ENCODE results near the gene CUEDC1. TPM values are rescaled to one million over a fixed set of nuclear protein-coding genes. Genes with fewer than 3 reads are reported as not detected.

Gene CUEDC1
- total and polyA plus RNA-seq, 2 of the 13 experiments (the other 11 are each of a cell fraction or from before 2014, with no cell fraction given): 7.4 to 12.9 TPM

DNA sequence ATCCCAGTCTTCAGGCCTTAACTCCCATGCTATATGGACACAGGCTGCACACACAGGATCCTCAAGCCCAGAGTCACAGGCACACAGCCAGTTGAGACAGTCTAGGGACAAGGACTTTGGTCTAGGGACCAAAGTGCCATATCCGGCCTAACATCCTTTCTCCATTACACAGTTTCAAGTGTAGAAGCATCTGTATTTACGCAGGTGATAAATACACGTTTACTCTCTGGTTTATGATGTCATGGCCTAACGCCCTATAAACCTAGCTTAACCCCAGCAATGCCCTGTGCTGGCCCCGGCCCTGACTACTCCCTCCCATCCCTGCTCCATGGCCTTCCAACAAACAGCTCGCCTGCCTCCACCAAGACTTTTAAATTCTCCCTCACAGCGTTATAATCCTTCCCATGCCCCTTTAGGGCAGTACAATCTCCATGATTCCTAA is 17.1 kb downstream of the CUEDC1 start (continued):
- TF ChIP-seq, protein P1, sequence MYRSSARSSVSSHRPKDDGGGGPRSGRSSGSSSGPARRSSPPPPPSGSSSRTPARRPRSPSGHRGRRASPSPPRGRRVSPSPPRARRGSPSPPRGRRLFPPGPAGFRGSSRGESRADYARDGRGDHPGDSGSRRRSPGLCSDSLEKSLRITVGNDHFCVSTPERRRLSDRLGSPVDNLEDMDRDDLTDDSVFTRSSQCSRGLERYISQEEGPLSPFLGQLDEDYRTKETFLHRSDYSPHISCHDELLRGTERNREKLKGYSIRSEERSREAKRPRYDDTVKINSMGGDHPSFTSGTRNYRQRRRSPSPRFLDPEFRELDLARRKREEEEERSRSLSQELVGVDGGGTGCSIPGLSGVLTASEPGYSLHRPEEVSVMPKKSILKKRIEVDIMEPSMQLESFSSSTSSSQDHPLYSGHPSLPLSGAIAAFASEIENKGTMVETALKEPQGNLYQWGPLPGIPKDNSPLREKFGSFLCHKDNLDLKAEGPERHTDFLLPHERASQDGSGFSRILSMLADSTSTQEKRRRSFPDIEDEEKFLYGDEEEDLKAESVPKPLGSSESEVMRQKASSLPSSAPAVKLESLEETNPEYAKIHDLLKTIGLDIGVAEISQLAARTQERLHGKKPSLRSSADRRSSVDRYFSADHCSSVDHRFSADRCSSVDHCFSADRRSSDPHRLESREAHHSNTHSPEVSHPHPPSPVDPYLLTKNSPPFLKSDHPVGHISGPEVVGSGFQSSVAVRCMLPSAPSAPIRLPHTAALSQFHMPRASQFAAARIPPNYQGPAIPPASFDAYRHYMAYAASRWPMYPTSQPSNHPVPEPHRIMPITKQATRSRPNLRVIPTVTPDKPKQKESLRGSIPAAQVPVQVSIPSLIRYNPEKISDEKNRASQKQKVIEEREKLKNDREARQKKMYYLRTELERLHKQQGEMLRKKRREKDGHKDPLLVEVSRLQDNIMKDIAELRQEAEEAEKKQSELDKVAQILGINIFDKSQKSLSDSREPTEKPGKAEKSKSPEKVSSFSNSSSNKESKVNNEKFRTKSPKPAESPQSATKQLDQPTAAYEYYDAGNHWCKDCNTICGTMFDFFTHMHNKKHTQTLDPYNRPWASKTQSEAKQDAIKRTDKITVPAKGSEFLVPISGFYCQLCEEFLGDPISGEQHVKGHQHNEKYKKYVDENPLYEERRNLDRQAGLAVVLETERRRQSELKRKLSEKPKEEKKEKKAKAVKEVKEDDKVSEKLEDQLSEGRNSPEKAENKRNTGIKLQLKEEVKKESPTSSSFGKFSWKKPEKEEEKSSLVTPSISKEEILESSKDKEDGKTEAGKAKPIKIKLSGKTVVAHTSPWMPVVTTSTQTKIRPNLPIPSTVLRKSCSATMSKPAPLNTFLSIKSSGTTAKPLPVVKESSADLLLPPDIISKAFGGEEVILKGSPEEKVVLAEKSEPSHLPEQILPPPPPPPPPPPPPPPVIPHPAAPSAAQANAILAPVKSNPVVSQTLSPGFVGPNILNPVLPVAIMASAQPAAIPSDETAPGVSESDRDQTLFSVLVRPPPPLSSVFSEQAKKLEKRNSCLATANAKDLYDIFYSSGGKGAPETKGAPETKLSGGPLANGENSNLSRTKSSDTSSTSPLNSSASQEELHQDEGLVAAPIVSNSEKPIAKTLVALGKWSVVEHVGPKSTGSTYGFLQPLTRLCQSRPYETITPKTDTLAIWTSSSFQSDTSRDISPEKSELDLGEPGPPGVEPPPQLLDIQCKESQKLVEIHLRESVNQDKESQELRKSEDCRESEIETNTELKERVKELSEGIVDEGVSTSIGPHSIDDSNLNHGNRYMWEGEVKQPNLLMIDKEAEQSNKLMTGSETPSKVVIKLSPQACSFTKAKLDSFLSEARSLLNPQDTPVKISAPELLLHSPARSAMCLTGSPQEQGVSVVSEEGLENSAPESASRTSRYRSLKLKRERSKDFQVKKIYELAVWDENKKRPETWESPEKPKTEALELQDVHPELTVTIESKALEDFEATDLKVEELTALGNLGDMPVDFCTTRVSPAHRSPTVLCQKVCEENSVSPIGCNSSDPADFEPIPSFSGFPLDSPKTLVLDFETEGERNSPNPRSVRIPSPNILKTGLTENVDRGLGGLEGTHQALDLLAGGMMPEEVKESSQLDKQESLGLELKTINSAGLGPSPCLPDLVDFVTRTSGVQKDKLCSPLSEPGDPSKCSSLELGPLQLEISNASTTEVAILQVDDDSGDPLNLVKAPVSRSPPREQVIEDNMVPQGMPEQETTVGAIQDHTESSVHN (CRISPR knock-in tag; IDR thresholded peaks at IDR 0.05): no peak
- no peak for TF ChIP-seq ZNF557 (CRISPR knock-in tag; IDR thresholded peaks at IDR 0.05)
- no peak for TF ChIP-seq ZC3H4 (CRISPR knock-in tag; IDR thresholded peaks at IDR 0.05; ENCODE audit: borderline replicate concordance)
- no peak for TF ChIP-seq CENPX (CRISPR knock-in tag; IDR thresholded peaks at IDR 0.05)
- TF ChIP-seq, protein P2, sequence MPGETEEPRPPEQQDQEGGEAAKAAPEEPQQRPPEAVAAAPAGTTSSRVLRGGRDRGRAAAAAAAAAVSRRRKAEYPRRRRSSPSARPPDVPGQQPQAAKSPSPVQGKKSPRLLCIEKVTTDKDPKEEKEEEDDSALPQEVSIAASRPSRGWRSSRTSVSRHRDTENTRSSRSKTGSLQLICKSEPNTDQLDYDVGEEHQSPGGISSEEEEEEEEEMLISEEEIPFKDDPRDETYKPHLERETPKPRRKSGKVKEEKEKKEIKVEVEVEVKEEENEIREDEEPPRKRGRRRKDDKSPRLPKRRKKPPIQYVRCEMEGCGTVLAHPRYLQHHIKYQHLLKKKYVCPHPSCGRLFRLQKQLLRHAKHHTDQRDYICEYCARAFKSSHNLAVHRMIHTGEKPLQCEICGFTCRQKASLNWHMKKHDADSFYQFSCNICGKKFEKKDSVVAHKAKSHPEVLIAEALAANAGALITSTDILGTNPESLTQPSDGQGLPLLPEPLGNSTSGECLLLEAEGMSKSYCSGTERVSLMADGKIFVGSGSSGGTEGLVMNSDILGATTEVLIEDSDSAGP (CRISPR knock-in tag; IDR thresholded peaks at IDR 0.05; ENCODE audit: borderline replicate concordance): peak; percentile 17; the same call in 1 of the 2 replicates
- TF ChIP-seq, protein P3, sequence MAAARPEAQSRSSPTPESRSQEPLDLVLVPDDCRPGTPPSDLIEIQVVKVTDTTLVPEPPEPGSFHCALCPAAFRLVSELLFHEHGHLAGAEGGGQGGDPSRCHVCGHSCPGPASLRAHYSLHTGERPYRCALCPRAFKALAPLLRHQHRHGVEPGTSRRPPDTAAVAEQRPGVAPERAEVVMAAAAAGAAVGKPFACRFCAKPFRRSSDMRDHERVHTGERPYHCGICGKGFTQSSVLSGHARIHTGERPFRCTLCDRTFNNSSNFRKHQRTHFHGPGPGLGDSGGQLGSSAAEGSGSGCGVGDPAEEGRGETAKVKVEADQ (CRISPR knock-in tag; IDR thresholded peaks at IDR 0.05; ENCODE audit: borderline replicate concordance): no peak
- TF ChIP-seq RAD51 (IDR thresholded peaks at IDR 0.05; ENCODE audit: borderline replicate concordance): no peak
- TF ChIP-seq ZNF121 (CRISPR knock-in tag; IDR thresholded peaks at IDR 0.05): no peak
- TF ChIP-seq ZFP37 (CRISPR knock-in tag; IDR thresholded peaks at IDR 0.05; ENCODE audit: borderline replicate concordance): no peak
- no peak for TF ChIP-seq XBP1 (CRISPR knock-in tag; IDR thresholded peaks at IDR 0.05)
- peak; percentile 20; the same call in 1 of the 2 replicates for TF ChIP-seq GABPA (IDR thresholded peaks at IDR 0.05; ENCODE audit: low read depth, low read length)
- TF ChIP-seq GABPA (CRISPR knock-in tag; IDR thresholded peaks at IDR 0.05; ENCODE audit: low read depth): peak; percentile 87
- TF ChIP-seq, protein P4, sequence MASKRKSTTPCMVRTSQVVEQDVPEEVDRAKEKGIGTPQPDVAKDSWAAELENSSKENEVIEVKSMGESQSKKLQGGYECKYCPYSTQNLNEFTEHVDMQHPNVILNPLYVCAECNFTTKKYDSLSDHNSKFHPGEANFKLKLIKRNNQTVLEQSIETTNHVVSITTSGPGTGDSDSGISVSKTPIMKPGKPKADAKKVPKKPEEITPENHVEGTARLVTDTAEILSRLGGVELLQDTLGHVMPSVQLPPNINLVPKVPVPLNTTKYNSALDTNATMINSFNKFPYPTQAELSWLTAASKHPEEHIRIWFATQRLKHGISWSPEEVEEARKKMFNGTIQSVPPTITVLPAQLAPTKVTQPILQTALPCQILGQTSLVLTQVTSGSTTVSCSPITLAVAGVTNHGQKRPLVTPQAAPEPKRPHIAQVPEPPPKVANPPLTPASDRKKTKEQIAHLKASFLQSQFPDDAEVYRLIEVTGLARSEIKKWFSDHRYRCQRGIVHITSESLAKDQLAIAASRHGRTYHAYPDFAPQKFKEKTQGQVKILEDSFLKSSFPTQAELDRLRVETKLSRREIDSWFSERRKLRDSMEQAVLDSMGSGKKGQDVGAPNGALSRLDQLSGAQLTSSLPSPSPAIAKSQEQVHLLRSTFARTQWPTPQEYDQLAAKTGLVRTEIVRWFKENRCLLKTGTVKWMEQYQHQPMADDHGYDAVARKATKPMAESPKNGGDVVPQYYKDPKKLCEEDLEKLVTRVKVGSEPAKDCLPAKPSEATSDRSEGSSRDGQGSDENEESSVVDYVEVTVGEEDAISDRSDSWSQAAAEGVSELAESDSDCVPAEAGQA (IDR thresholded peaks at IDR 0.05; ENCODE audit: low read depth): peak; percentile 90
- TF ChIP-seq, protein P4 (CRISPR knock-in tag; IDR thresholded peaks at IDR 0.05; ENCODE audit: borderline replicate concordance): no peak

Data from HepG2 (cell line).